ENCODE measurements around the gene MFNG.

Gene MFNG

GRCh38 chr22:37508431-37508992 is 22.3 kb upstream of the MFNG start:
- no peaks in the 10 kb centered on the region for H3K4me1 ChIP-seq (ENCODE audit: insufficient read depth, low read length, poor library complexity, severe bottlenecking)
- H3K4me2 ChIP-seq (ENCODE audit: low read depth, low read length, poor library complexity, severe bottlenecking), result no peak overlapping the region
- no peak overlapping the region for H3K9ac ChIP-seq (ENCODE audit: low read depth, low read length, poor library complexity, severe bottlenecking)
- H3K9me3 ChIP-seq (ENCODE audit: insufficient read depth, low read depth, low read length), result no peaks in the 10 kb centered on the region
- no peaks in the 10 kb centered on the region for H3K79me2 ChIP-seq (ENCODE audit: insufficient read depth, low read length)
- no peaks in the 10 kb centered on the region for H3F3A ChIP-seq (ENCODE audit: low read depth)
- TF ChIP-seq CTCF (conservative IDR thresholded peaks at IDR 0.05; ENCODE audit: low read length), result no peak
- no peak for TF ChIP-seq EZH2phosphoT487 (IDR thresholded peaks at IDR 0.05; ENCODE audit: borderline replicate concordance)
- H2AFZ ChIP-seq (ENCODE audit: low read length), result no peak overlapping the region
- no peaks in the 10 kb centered on the region for H4K20me1 ChIP-seq (ENCODE audit: insufficient read depth, low read length, poor library complexity, severe bottlenecking)
- no peak overlapping the region for H3K4me3 ChIP-seq (ENCODE audit: low read length, poor library complexity, severe bottlenecking)
- H3K9me2 ChIP-seq (replicated peaks; ENCODE audit: low read depth, low read length), result no peaks in the 10 kb centered on the region
- no peaks in the 10 kb centered on the region for H3K36me3 ChIP-seq (ENCODE audit: insufficient read depth, low read length)
- no peaks in the 10 kb centered on the region for H3K27me3 ChIP-seq (ENCODE audit: insufficient read depth, low read length, poor library complexity, severe bottlenecking)

- Histone ChIP-seq H3K4me2 (ENCODE audit: low read depth, low read length, poor library complexity, severe bottlenecking) (no peak overlapping the region), H3K27me3 (ENCODE audit: insufficient read depth, low read length, poor library complexity, severe bottlenecking) (no peaks in the 10 kb centered on the region), H3F3A (ENCODE audit: low read depth) (no peaks in the 10 kb centered on the region), H3K9ac (ENCODE audit: low read depth, low read length, poor library complexity, severe bottlenecking) (no peak overlapping the region), H3K9me2 (replicated peaks; ENCODE audit: low read depth, low read length) (no peaks in the 10 kb centered on the region), H3K4me1 (ENCODE audit: insufficient read depth, low read length, poor library complexity, severe bottlenecking) (no peaks in the 10 kb centered on the region), H3K4me3 (ENCODE audit: low read length, poor library complexity, severe bottlenecking) (no peak overlapping the region), H4K20me1 (ENCODE audit: insufficient read depth, low read length, poor library complexity, severe bottlenecking) (no peaks in the 10 kb centered on the region), H2AFZ (ENCODE audit: low read length) (no peak overlapping the region), H3K79me2 (ENCODE audit: insufficient read depth, low read length) (no peaks in the 10 kb centered on the region), H3K9me3 (ENCODE audit: insufficient read depth, low read depth, low read length) (no peaks in the 10 kb centered on the region), H3K36me3 (ENCODE audit: insufficient read depth, low read length) (no peaks in the 10 kb centered on the region)
- TF ChIP-seq EZH2phosphoT487 (IDR thresholded peaks at IDR 0.05; ENCODE audit: borderline replicate concordance) (no peak), CTCF (conservative IDR thresholded peaks at IDR 0.05; ENCODE audit: low read length) (no peak)
These were observed 21.5 kb upstream of the MFNG start for GRCh38 chr22:37507731-37508130.

GRCh38 chr22:37505989-37506388 is 19.8 kb upstream of the MFNG start:
- Histone ChIP-seq H2AFZ (ENCODE audit: low read length) (no peak overlapping the region), H3K9ac (ENCODE audit: low read depth, low read length, poor library complexity, severe bottlenecking) (no peak overlapping the region), H4K20me1 (ENCODE audit: insufficient read depth, low read length, poor library complexity, severe bottlenecking) (no peaks in the 10 kb centered on the region), H3K9me3 (ENCODE audit: insufficient read depth, low read depth, low read length) (no peaks in the 10 kb centered on the region), H3K4me1 (ENCODE audit: insufficient read depth, low read length, poor library complexity, severe bottlenecking) (peaks cover 7% of the 10 kb centered on the region), H3K36me3 (ENCODE audit: insufficient read depth, low read length) (no peaks in the 10 kb centered on the region), H3K27me3 (ENCODE audit: insufficient read depth, low read length, poor library complexity, severe bottlenecking) (no peaks in the 10 kb centered on the region), H3K79me2 (ENCODE audit: insufficient read depth, low read length) (no peaks in the 10 kb centered on the region), H3K4me3 (ENCODE audit: low read length, poor library complexity, severe bottlenecking) (no peak overlapping the region), H3F3A (ENCODE audit: low read depth) (no peaks in the 10 kb centered on the region), H3K4me2 (ENCODE audit: low read depth, low read length, poor library complexity, severe bottlenecking) (no peak overlapping the region), H3K9me2 (replicated peaks; ENCODE audit: low read depth, low read length) (no peaks in the 10 kb centered on the region)
- TF ChIP-seq EZH2phosphoT487 (IDR thresholded peaks at IDR 0.05; ENCODE audit: borderline replicate concordance) (no peak), CTCF (conservative IDR thresholded peaks at IDR 0.05; ENCODE audit: low read length) (no peak)

Data from Loucy (cell line).